H1 (cell line): ENCODE data around the gene ANGPTL4. TPM values are rescaled to one million over a fixed set of nuclear protein-coding genes. Genes with fewer than 3 reads are reported as not detected.

Source experiments
- CTCF ChIA-PET: fragments of 300-600 bp; sonication (Branson Sonifier 250); formaldehyde crosslinking; loops from one replicate; lab custom pipeline; 2021; ENCODE audit not compliant: partially characterized antibody; lab: Charles Lee
- POLR2A ChIA-PET: fragments of 300-600 bp; sonication (Branson Sonifier 250); formaldehyde crosslinking; loops from one replicate; lab custom pipeline; 2021; ENCODE audit warnings: inconsistent platforms; ENCODE audit not compliant: partially characterized antibody; lab: Charles Lee
- DNase-seq, 2 experiments: peaks; one replicate each; pipeline versions ENCODE4 v3.0.0 to v3.0.0-alpha.2; 2010 to 2022; ENCODE audit warnings: low spot score in 2 of 2, low read depth in 1 of 2, mixed read lengths in 1 of 2
- FAIRE-seq: peaks from 2 replicates; lab custom pipeline; 2011; peaks lifted over from hg19 to GRCh38; lab: Jason Lieb, UNC
- H2AFZ ChIP-seq: 2 replicates; pipeline ENCODE4 v1.8.1; 2012; ENCODE audit warnings: low read length, inconsistent platforms
- H2AK5ac ChIP-seq: 2 replicates; pipeline ENCODE4 v1.6.1; 2013; ENCODE audit warnings: low read depth, low read length
- H2BK120ac ChIP-seq: replicated peaks from 2 replicates; pipeline ENCODE3; 2013; ENCODE audit warnings: low read depth, low read length, inconsistent platforms
- H2BK12ac ChIP-seq: 2 replicates; pipeline ENCODE4 v1.6.1; 2013; ENCODE audit warnings: low read depth, low read length
- H2BK15ac ChIP-seq: 2 replicates; pipeline ENCODE4 v1.6.1; 2013; ENCODE audit warnings: low read length
- H2BK20ac ChIP-seq: 2 replicates; pipeline ENCODE4 v1.6.1; 2013; ENCODE audit warnings: low read length
- H2BK5ac ChIP-seq: 2 replicates; pipeline ENCODE4 v1.6.1; 2013; ENCODE audit warnings: low read depth, low read length
- H3K14ac ChIP-seq: 2 replicates; pipeline ENCODE4 v1.6.1; 2013; ENCODE audit warnings: inconsistent platforms; ENCODE audit not compliant: insufficient read length
- H3K18ac ChIP-seq: 2 replicates; pipeline ENCODE4 v1.6.1; 2013; ENCODE audit warnings: low read length; ENCODE audit errors: extremely low read depth
- H3K23ac ChIP-seq: 2 replicates; pipeline ENCODE4 v1.6.1; 2013; ENCODE audit warnings: inconsistent platforms; ENCODE audit not compliant: insufficient read length
- H3K23me2 ChIP-seq: 2 replicates; pipeline ENCODE4 v1.6.1; 2013; ENCODE audit warnings: low read depth, low read length
- H3K27ac ChIP-seq: 2 replicates; pipeline ENCODE4 v1.6.1; 2011; ENCODE audit warnings: low read depth, low read length, inconsistent platforms
- H3K27me3 ChIP-seq, 4 experiments: replicated peaks in 1 of 4; 1 replicate in 1 of 4; 2 replicates in 3 of 4; pipeline versions ENCODE4 v1.6.1 to v1.8.1; 2011 to 2013; ENCODE audit warnings: low read length in 3 of 4, mild to moderate bottlenecking in 3 of 4, inconsistent platforms in 2 of 4, mixed read lengths in 2 of 4, moderate library complexity in 1 of 4; ENCODE audit not compliant: control insufficient read depth in 3 of 4, insufficient read depth in 3 of 4; ENCODE audit errors: extremely low read depth in 1 of 4
- H3K36me3 ChIP-seq, 4 experiments: 2 replicates each; pipeline versions ENCODE4 v1.6.1 to v1.8.1; 2011 to 2013; ENCODE audit warnings: mild to moderate bottlenecking in 4 of 4, low read length in 3 of 4, moderate library complexity in 2 of 4, control low read depth in 1 of 4, inconsistent platforms in 1 of 4; ENCODE audit not compliant: insufficient read depth in 4 of 4, control insufficient read depth in 2 of 4
- H3K4ac ChIP-seq: replicated peaks from 2 replicates; pipeline ENCODE3; 2013; ENCODE audit warnings: low read length, low read depth, mixed read lengths, inconsistent platforms; ENCODE audit not compliant: insufficient read length
- H3K4me1 ChIP-seq, 4 experiments: replicated peaks in 1 of 4; 1 replicate in 1 of 4; 2 replicates in 3 of 4; pipeline versions ENCODE4 v1.6.1 to v1.8.1; 2011 to 2013; ENCODE audit warnings: low read length in 3 of 4, inconsistent platforms in 2 of 4, mixed read lengths in 1 of 4; ENCODE audit not compliant: insufficient read depth in 4 of 4, control insufficient read depth in 3 of 4
- H3K4me2 ChIP-seq, 2 experiments: 2 replicates each; pipeline versions ENCODE4 v1.6.1 to v1.8.1; 2011 to 2013; ENCODE audit warnings: low read depth in 2 of 2, low read length in 2 of 2, control low read depth in 1 of 2, inconsistent platforms in 1 of 2, mild to moderate bottlenecking in 1 of 2; ENCODE audit not compliant: insufficient read depth in 1 of 2
- H3K4me3 ChIP-seq, 4 experiments: fragments of 200-600, 300-600 bp in 1 of 4; sonication (generic), shearing (Covaris generic), sonication (Bioruptor Twin) in 1 of 4; 2 replicates each; pipeline versions ENCODE4 v1.5.1 to v1.8.1; 2011 to 2016; ENCODE audit warnings: low read length in 4 of 4, low read depth in 3 of 4, control low read depth in 2 of 4, inconsistent platforms in 2 of 4, mild to moderate bottlenecking in 2 of 4, mixed read lengths in 1 of 4, moderate library complexity in 1 of 4; ENCODE audit not compliant: insufficient read depth in 2 of 4; ENCODE audit errors: extremely low read depth in 1 of 4
- H3K56ac ChIP-seq: replicated peaks from 2 replicates; pipeline ENCODE3; 2013; ENCODE audit warnings: low read depth, mild to moderate bottlenecking, mixed read lengths, low read length, inconsistent platforms; ENCODE audit not compliant: insufficient read length
- H3K79me1 ChIP-seq: 2 replicates; pipeline ENCODE4 v1.6.1; 2013; ENCODE audit warnings: low read depth, low read length, control low read depth
- H3K79me2 ChIP-seq, 2 experiments: 2 replicates each; pipeline versions ENCODE4 v1.6.1 to v1.8.1; 2012 to 2013; ENCODE audit warnings: low read length in 2 of 2, mild to moderate bottlenecking in 2 of 2, inconsistent platforms in 1 of 2; ENCODE audit not compliant: insufficient read depth in 2 of 2, control insufficient read depth in 1 of 2
- H3K9ac ChIP-seq, 4 experiments: replicated peaks in 1 of 4; 1 replicate in 1 of 4; 2 replicates in 3 of 4; pipeline versions ENCODE4 v1.6.1 to v1.8.1; 2011 to 2013; ENCODE audit warnings: low read depth in 3 of 4, low read length in 3 of 4, control low read depth in 2 of 4, mild to moderate bottlenecking in 2 of 4, moderate library complexity in 2 of 4, inconsistent platforms in 1 of 4; ENCODE audit errors: extremely low read depth in 1 of 4
- H3K9me3 ChIP-seq, 2 experiments: 2 replicates each; pipeline versions ENCODE4 v1.6.1 to v1.8.1; 2012 to 2013; ENCODE audit warnings: mild to moderate bottlenecking in 2 of 2, moderate library complexity in 2 of 2, control low read depth in 1 of 2, inconsistent platforms in 1 of 2, low read depth in 1 of 2, low read length in 1 of 2, mixed read lengths in 1 of 2; ENCODE audit not compliant: insufficient read depth in 2 of 2
- H4K20me1 ChIP-seq, 2 experiments: replicated peaks in 1 of 2; 2 replicates each; pipeline versions ENCODE3 to v1.8.1; 2011 to 2013; ENCODE audit warnings: inconsistent platforms in 2 of 2, low read length in 2 of 2, mild to moderate bottlenecking in 1 of 2; ENCODE audit not compliant: insufficient read depth in 2 of 2, control insufficient read depth in 1 of 2
- H4K5ac ChIP-seq: 2 replicates; pipeline ENCODE4 v1.6.1; 2013; ENCODE audit warnings: low read length, low read depth, mixed read lengths, inconsistent platforms; ENCODE audit not compliant: insufficient read length
- H4K8ac ChIP-seq: 2 replicates; pipeline ENCODE4 v1.8.0; 2013; ENCODE audit warnings: mild to moderate bottlenecking, moderate library complexity, low read length, inconsistent platforms; ENCODE audit not compliant: insufficient read depth; ENCODE audit errors: extremely low read depth
- H4K91ac ChIP-seq: replicated peaks from 2 replicates; pipeline ENCODE3; 2013; ENCODE audit warnings: low read length, mixed read lengths, inconsistent platforms; ENCODE audit not compliant: insufficient read length
- CBX8 ChIP-seq: fragments of 300-800, 300-1000 bp; sonication (generic); IDR thresholded peaks from 2 replicates; pipeline ENCODE4 v1.7.1; 2016; ENCODE audit warnings: low read depth, low read length, borderline replicate concordance
- CREB1 ChIP-seq: IDR thresholded peaks from 2 replicates; pipeline ENCODE4 v1.6.1; 2012; ENCODE audit warnings: inconsistent platforms
- FOSL1 ChIP-seq: IDR thresholded peaks from 2 replicates; pipeline ENCODE4 v1.6.1; 2011; ENCODE audit warnings: mild to moderate bottlenecking, low read depth, low read length, moderate library complexity; ENCODE audit not compliant: insufficient read depth
- GABPA ChIP-seq: IDR thresholded peaks from 2 replicates; pipeline ENCODE4 v1.6.1; 2011; ENCODE audit warnings: mild to moderate bottlenecking, low read length, moderate library complexity, borderline replicate concordance; ENCODE audit not compliant: insufficient read depth
- MAFK ChIP-seq: IDR thresholded peaks from 2 replicates; pipeline ENCODE4 v1.6.1; 2012; ENCODE audit warnings: low read depth, mild to moderate bottlenecking, improper control_type of control experiment, low read length
- RAD21 ChIP-seq, 2 experiments: IDR thresholded peaks in 1 of 2; conservative IDR thresholded peaks in 1 of 2; 2 replicates each; pipeline ENCODE4 v1.6.1; 2011; ENCODE audit warnings: low read depth in 2 of 2, low read length in 2 of 2, improper control_type of control experiment in 1 of 2, inconsistent platforms in 1 of 2, mild to moderate bottlenecking in 1 of 2, moderate library complexity in 1 of 2
- SP1 ChIP-seq: IDR thresholded peaks from 2 replicates; pipeline ENCODE4 v1.6.1; 2011; ENCODE audit warnings: low read depth, low read length
- WGBS, 2 experiments: shearing (Covaris generic) in 1 of 2; methylation state at CpG; one replicate each; pipeline versions ENCODE4 v1.1.6 to v1.1.7; 2013 to 2015; ENCODE audit warnings: low lambda C conversion rate in 2 of 2, mixed read lengths in 2 of 2, inconsistent platforms in 1 of 2, low coverage in 1 of 2, missing lambda C conversion rate in 1 of 2; ENCODE audit not compliant: insufficient replicate concordance in 2 of 2, insufficient coverage in 1 of 2, insufficient read length in 1 of 2; ENCODE audit errors: extremely low coverage in 1 of 2, missing lambda C conversion rate in 1 of 2; 5-methylcytosine and 5-hydroxymethylcytosine counted together
- polyA plus RNA-seq, 7 experiments: library from polyadenylated mRNA; depleted of rRNA in 3 of 7; stranded (reverse) in 5 of 7; unstranded in 2 of 7; fragments of >200 nt in 5 of 7; fragments of 200-250 nt in 2 of 7; gene quantifications; 1 replicate in 5 of 7; 2 replicates in 1 of 7; 4 replicates in 1 of 7; pipeline versions ENCODE4 v1.2.1 to v1.2.3, GENCODE V29; 2011 to 2013; ENCODE audit warnings: missing spikeins in 2 of 7, mixed read lengths in 2 of 7
- total RNA-seq: library from RNA; stranded (reverse); fragmentation: NEBNext Ultra II Directional; extraction: Animal tissue kit (Norgen Biotek cat#: 25700); gene quantifications from 2 replicates; pipeline ENCODE4 v1.2.1, GENCODE V29; 2021
- TF ChIP-seq, protein P1 (sequence below), 3 experiments: IDR thresholded peaks; 1 replicate in 2 of 3; 2 replicates in 1 of 3; pipeline versions ENCODE4 v1.5.1 to v1.6.1; 2011; ENCODE audit warnings: low read length in 3 of 3, mild to moderate bottlenecking in 3 of 3, inconsistent platforms in 2 of 3, low read depth in 1 of 3, moderate library complexity in 1 of 3; ENCODE audit not compliant: insufficient read depth in 1 of 3; ENCODE audit errors: control extremely low read depth in 1 of 3
- TF ChIP-seq, protein P2 (sequence below): IDR thresholded peaks from 2 replicates; pipeline ENCODE4 v1.6.1; 2012; ENCODE audit warnings: inconsistent platforms

ANGPTL4 gene
- total and polyA plus RNA-seq, 2 of the 8 experiments (the other 6 are each of a cell fraction or from before 2014, with no cell fraction given): 2.3 to 6.5 TPM

DNA sequence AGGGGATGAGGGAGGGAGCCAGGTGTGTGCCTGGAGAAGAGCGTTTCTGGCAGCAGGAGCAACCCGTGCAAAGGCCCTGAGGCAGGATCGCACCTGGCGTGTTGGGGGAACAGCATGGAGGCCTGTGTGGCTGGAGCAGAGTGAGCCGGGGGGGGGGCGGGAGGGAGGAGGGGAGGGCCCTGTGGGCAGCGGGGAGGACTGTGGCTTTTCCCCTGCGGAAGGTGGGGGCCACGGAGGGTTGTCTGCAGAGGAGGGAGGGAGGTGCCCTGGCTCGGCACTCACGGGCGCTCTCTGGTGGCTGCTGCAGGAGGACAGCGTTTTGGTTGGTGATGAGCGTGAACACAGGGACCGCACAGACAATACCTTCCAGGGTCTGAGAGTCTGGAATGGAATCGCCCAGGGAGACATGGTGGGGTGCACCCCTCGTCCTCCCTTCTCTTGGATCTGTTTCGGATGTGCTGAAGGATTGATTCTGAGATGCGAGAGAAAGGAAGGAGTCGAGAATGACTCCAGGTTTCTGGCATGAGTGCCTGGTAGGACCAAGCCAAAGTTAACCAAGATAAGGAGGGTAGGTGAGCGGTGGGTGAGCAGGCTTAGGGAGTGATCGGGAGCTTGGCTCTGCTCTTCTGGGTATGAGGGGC is 32.7 kb downstream of the ANGPTL4 start:
- Histone ChIP-seq H3K27me3 (no peaks in the 10 kb centered on the region), H2BK15ac (no peak overlapping the region), H3K27ac (no peak overlapping the region; the same call in 1 of the 2 replicates), H2AK5ac (no peak overlapping the region), H2BK20ac (no peak overlapping the region), H3K9ac (no peak overlapping the region), H3K4me3 (no peak overlapping the region), H3K9me3 (no peaks in the 10 kb centered on the region), H3K36me3 (no peaks in the 10 kb centered on the region; a peak in 3 of 8 replicates), H3K14ac (no peak overlapping the region), H3K4me2 (no peak overlapping the region; a peak in 1 of 4 replicates), H3K56ac (no peak overlapping the region), H4K8ac (no peak overlapping the region), H3K18ac (peak overlapping the region; percentile 83), H2AFZ (no peak overlapping the region), H4K91ac (no peak overlapping the region), H3K79me1 (peaks cover 32% of the 10 kb centered on the region), H4K5ac (no peak overlapping the region), H3K23ac (no peak overlapping the region), H4K20me1 (peaks cover 7 to 34% of the 10 kb centered on the region in 2 experiments), H2BK12ac (no peak overlapping the region), H3K79me2 (peaks cover 0 to 68% of the 10 kb centered on the region in 2 experiments), H3K23me2 (no peaks in the 10 kb centered on the region), H2BK120ac (no peak overlapping the region), H3K4ac (no peak overlapping the region), H3K4me1 (peaks cover 0 to 1% (median 0%) of the 10 kb centered on the region in 4 experiments; a peak in 3 of 7 replicates), H2BK5ac (no peak overlapping the region)
- CTCF ChIA-PET: interaction anchor here (1.0 to 2.9 kb wide), 8 partner anchors 15 to 119 kb away, joined by 3 to 39 read pairs (median 4); no protein-coding TSS in a partner anchor
- WGBS, 2 experiments: 66% methylated on average over 11 of the region's 22 CpGs; no CpG with 5 or more reads in 1 of the 2 experiments
- peak in 1 of 2 experiments; percentile 90 for DNase-seq
- POLR2A ChIA-PET: interaction anchor here (1.0 to 1.8 kb wide), 7 partner anchors 31 to 95 kb away, joined by 3 to 6 read pairs (median 3); partner anchors contain the start of gene KANK3
- no peak for FAIRE-seq
- peak; percentile 40; the same call in 1 of the 2 replicates for TF ChIP-seq SP1
- TF ChIP-seq GABPA: peak; percentile 34; the same call in 1 of the 2 replicates
- TF ChIP-seq, protein P1, sequence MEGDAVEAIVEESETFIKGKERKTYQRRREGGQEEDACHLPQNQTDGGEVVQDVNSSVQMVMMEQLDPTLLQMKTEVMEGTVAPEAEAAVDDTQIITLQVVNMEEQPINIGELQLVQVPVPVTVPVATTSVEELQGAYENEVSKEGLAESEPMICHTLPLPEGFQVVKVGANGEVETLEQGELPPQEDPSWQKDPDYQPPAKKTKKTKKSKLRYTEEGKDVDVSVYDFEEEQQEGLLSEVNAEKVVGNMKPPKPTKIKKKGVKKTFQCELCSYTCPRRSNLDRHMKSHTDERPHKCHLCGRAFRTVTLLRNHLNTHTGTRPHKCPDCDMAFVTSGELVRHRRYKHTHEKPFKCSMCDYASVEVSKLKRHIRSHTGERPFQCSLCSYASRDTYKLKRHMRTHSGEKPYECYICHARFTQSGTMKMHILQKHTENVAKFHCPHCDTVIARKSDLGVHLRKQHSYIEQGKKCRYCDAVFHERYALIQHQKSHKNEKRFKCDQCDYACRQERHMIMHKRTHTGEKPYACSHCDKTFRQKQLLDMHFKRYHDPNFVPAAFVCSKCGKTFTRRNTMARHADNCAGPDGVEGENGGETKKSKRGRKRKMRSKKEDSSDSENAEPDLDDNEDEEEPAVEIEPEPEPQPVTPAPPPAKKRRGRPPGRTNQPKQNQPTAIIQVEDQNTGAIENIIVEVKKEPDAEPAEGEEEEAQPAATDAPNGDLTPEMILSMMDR (IDR thresholded peaks at IDR 0.05; ENCODE audit: control extremely low read depth in 1 of 3, insufficient read depth in 1 of 3, low read depth in 1 of 3, low read length in 3 of 3): peak; percentile 85 to 90 (median 87)
- no peak for TF ChIP-seq CBX8
- TF ChIP-seq, protein P2, sequence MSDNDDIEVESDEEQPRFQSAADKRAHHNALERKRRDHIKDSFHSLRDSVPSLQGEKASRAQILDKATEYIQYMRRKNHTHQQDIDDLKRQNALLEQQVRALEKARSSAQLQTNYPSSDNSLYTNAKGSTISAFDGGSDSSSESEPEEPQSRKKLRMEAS: no peak; the same call in 1 of the 2 replicates
- TF ChIP-seq MAFK: no peak
- TF ChIP-seq RAD21 (IDR thresholded peaks at IDR 0.05 in 1 of 2, conservative IDR thresholded peaks at IDR 0.05 in 1 of 2; ENCODE audit: low read depth in 2 of 2, low read length in 2 of 2): peak; percentile 64 to 71
- TF ChIP-seq FOSL1: no peak
- 0 out of 2 replicates have a peak, but pooled peaks have one; percentile 25 for TF ChIP-seq CREB1
